ENCODE data around the gene EFCAB13.

EFCAB13 gene

GRCh38 chr17:47287068-47287467, 36.7 kb upstream of the EFCAB13 start:
- ATAC-seq, result no peak
- peaks cover 46% of the 10 kb centered on the region for H3K36me3 Mint-ChIP-seq
- peaks cover 62% of the 10 kb centered on the region for H3K4me1 Mint-ChIP-seq
- no peaks in the 10 kb centered on the region for H3K9me3 Mint-ChIP-seq
- no peaks in the 10 kb centered on the region for H3K27me3 Mint-ChIP-seq
- H3K27ac Mint-ChIP-seq, result peak overlapping the region; percentile 75
- peak overlapping the region; percentile 11 for H3K4me3 Mint-ChIP-seq

- H3K9me3 Mint-ChIP-seq, result no peaks in the 10 kb centered on the region
- H3K27me3 Mint-ChIP-seq, result no peaks in the 10 kb centered on the region
- peaks cover 46% of the 10 kb centered on the region for H3K36me3 Mint-ChIP-seq
- peak overlapping the region; percentile 75 for H3K27ac Mint-ChIP-seq
- H3K4me1 Mint-ChIP-seq, result peaks cover 60% of the 10 kb centered on the region
- H3K4me3 Mint-ChIP-seq, result no peak overlapping the region
- no peak for ATAC-seq
Observed at GRCh38 chr17:47287639-47288038, 36.1 kb upstream of the EFCAB13 start.

GRCh38 chr17:47288531-47289116, 35.1 kb upstream of the EFCAB13 start:
- H3K4me3 Mint-ChIP-seq, result no peak overlapping the region
- H3K27me3 Mint-ChIP-seq, result no peaks in the 10 kb centered on the region
- peaks cover 38% of the 10 kb centered on the region for H3K36me3 Mint-ChIP-seq
- no peaks in the 10 kb centered on the region for H3K9me3 Mint-ChIP-seq
- peak overlapping the region; percentile 75 for H3K27ac Mint-ChIP-seq
- no peak for ATAC-seq
- peaks cover 55% of the 10 kb centered on the region for H3K4me1 Mint-ChIP-seq

- Mint-ChIP-seq H3K4me1 (peaks cover 55% of the 10 kb centered on the region), H3K9me3 (no peaks in the 10 kb centered on the region), H3K4me3 (no peak overlapping the region), H3K36me3 (peaks cover 33% of the 10 kb centered on the region), H3K27ac (peak overlapping the region; percentile 75), H3K27me3 (no peaks in the 10 kb centered on the region)
- no peak for ATAC-seq
Observed at GRCh38 chr17:47289302-47289701, 34.5 kb upstream of the EFCAB13 start.

- no peak overlapping the region for H3K27ac Mint-ChIP-seq
- no peak for ATAC-seq
- H3K27me3 Mint-ChIP-seq, result no peaks in the 10 kb centered on the region
- no peaks in the 10 kb centered on the region for H3K9me3 Mint-ChIP-seq
- H3K4me1 Mint-ChIP-seq, result peaks cover 56% of the 10 kb centered on the region
- peaks cover 27% of the 10 kb centered on the region for H3K36me3 Mint-ChIP-seq
- H3K4me3 Mint-ChIP-seq, result no peak overlapping the region
Observed at GRCh38 chr17:47290870-47291241, 32.9 kb upstream of the EFCAB13 start.

GRCh38 chr17:47291242-47291873, 32.4 kb upstream of the EFCAB13 start:
- H3K4me1 Mint-ChIP-seq, result peaks cover 51% of the 10 kb centered on the region
- ATAC-seq, result no peak
- H3K27ac Mint-ChIP-seq, result no peak overlapping the region
- H3K36me3 Mint-ChIP-seq, result peaks cover 27% of the 10 kb centered on the region
- no peak overlapping the region for H3K4me3 Mint-ChIP-seq
- H3K27me3 Mint-ChIP-seq, result no peaks in the 10 kb centered on the region
- no peaks in the 10 kb centered on the region for H3K9me3 Mint-ChIP-seq

GRCh38 chr17:47292206-47292605, 31.5 kb upstream of the EFCAB13 start:
- H3K9me3 Mint-ChIP-seq, result no peaks in the 10 kb centered on the region
- H3K27ac Mint-ChIP-seq, result no peak overlapping the region
- ATAC-seq, result no peak
- peaks cover 49% of the 10 kb centered on the region for H3K4me1 Mint-ChIP-seq
- H3K27me3 Mint-ChIP-seq, result no peaks in the 10 kb centered on the region
- peaks cover 27% of the 10 kb centered on the region for H3K36me3 Mint-ChIP-seq
- H3K4me3 Mint-ChIP-seq, result no peak overlapping the region

- ATAC-seq, result no peak
- Mint-ChIP-seq H3K4me3 (no peak overlapping the region), H3K36me3 (peaks cover 17% of the 10 kb centered on the region), H3K9me3 (no peaks in the 10 kb centered on the region), H3K4me1 (peaks cover 24% of the 10 kb centered on the region), H3K27ac (peak overlapping the region; percentile 82), H3K27me3 (no peaks in the 10 kb centered on the region)
Observed at GRCh38 chr17:47295037-47295873, 28.5 kb upstream of the EFCAB13 start.

GRCh38 chr17:47295874-47296255, 27.9 kb upstream of the EFCAB13 start:
- no peak for ATAC-seq
- Mint-ChIP-seq H3K4me1 (peaks cover 24% of the 10 kb centered on the region), H3K27me3 (no peaks in the 10 kb centered on the region), H3K4me3 (no peak overlapping the region), H3K9me3 (no peaks in the 10 kb centered on the region), H3K36me3 (peaks cover 18% of the 10 kb centered on the region), H3K27ac (peak overlapping the region; percentile 82)

GRCh38 chr17:47297661-47298400, 25.9 kb upstream of the EFCAB13 start:
- H3K4me3 Mint-ChIP-seq, result no peak overlapping the region
- H3K27ac Mint-ChIP-seq, result no peak overlapping the region
- ATAC-seq, result no peak
- peaks cover 5% of the 10 kb centered on the region for H3K9me3 Mint-ChIP-seq
- peaks cover 29% of the 10 kb centered on the region for H3K36me3 Mint-ChIP-seq
- no peaks in the 10 kb centered on the region for H3K27me3 Mint-ChIP-seq
- peaks cover 24% of the 10 kb centered on the region for H3K4me1 Mint-ChIP-seq

GRCh38 chr17:47298712-47299111, 25.0 kb upstream of the EFCAB13 start:
- no peak overlapping the region for H3K27ac Mint-ChIP-seq
- ATAC-seq, result no peak
- peaks cover 5% of the 10 kb centered on the region for H3K9me3 Mint-ChIP-seq
- H3K4me1 Mint-ChIP-seq, result peaks cover 19% of the 10 kb centered on the region
- H3K4me3 Mint-ChIP-seq, result no peak overlapping the region
- no peaks in the 10 kb centered on the region for H3K27me3 Mint-ChIP-seq
- peaks cover 29% of the 10 kb centered on the region for H3K36me3 Mint-ChIP-seq

- ATAC-seq, result no peak
- no peak overlapping the region for H3K27ac Mint-ChIP-seq
- H3K27me3 Mint-ChIP-seq, result no peaks in the 10 kb centered on the region
- peaks cover 12% of the 10 kb centered on the region for H3K4me1 Mint-ChIP-seq
- H3K36me3 Mint-ChIP-seq, result peaks cover 35% of the 10 kb centered on the region
- peaks cover 5% of the 10 kb centered on the region for H3K9me3 Mint-ChIP-seq
- H3K4me3 Mint-ChIP-seq, result no peak overlapping the region
Observed at GRCh38 chr17:47299239-47299910, 24.4 kb upstream of the EFCAB13 start.

- no peak for ATAC-seq
- H3K36me3 Mint-ChIP-seq, result peaks cover 45% of the 10 kb centered on the region
- H3K27ac Mint-ChIP-seq, result no peak overlapping the region
Observed at GRCh38 chr17:47300718-47301117, 23.0 kb upstream of the EFCAB13 start.

GRCh38 chr17:47301161-47301560, 22.6 kb upstream of the EFCAB13 start:
- Mint-ChIP-seq H3K4me3 (no peak overlapping the region), H3K9me3 (peaks cover 5% of the 10 kb centered on the region), H3K27me3 (no peaks in the 10 kb centered on the region), H3K27ac (no peak overlapping the region), H3K4me1 (peaks cover 12% of the 10 kb centered on the region), H3K36me3 (peaks cover 45% of the 10 kb centered on the region)
- no peak for ATAC-seq

More at GRCh38 chr17:47300718-47301117, 23.0 kb upstream of the EFCAB13 start:
- H3K27me3 Mint-ChIP-seq, result no peaks in the 10 kb centered on the region
- peaks cover 12% of the 10 kb centered on the region for H3K4me1 Mint-ChIP-seq
- H3K4me3 Mint-ChIP-seq, result no peak overlapping the region
- H3K9me3 Mint-ChIP-seq, result peaks cover 5% of the 10 kb centered on the region

- H3K9me3 Mint-ChIP-seq, result peaks cover 5% of the 10 kb centered on the region
- no peak overlapping the region for H3K27ac Mint-ChIP-seq
- peaks cover 45% of the 10 kb centered on the region for H3K36me3 Mint-ChIP-seq
- no peak overlapping the region for H3K4me3 Mint-ChIP-seq
- no peak for ATAC-seq
- no peaks in the 10 kb centered on the region for H3K27me3 Mint-ChIP-seq
- peaks cover 12% of the 10 kb centered on the region for H3K4me1 Mint-ChIP-seq
Observed at GRCh38 chr17:47301831-47302230, 21.9 kb upstream of the EFCAB13 start.

Measured in stimulated activated memory B cell treated with anti-CD40 and anti-IgM and Interleukin-4, amounts not matched to agents 10 μg/mL and 1 μg/mL and 100 μg/mL, for 72 hours (primary cell).